SU-DHL-6 (cell line): ENCODE measurements around the gene EIF4E.

Experiments
- CTCF ChIP-seq: fragments of 200-600 bp; sonication (generic); IDR thresholded peaks from one replicate; pipeline ENCODE4 v1.5.1; 2017; ENCODE audit warnings: antibody characterized with exemption, mild to moderate bottlenecking, low read length, moderate library complexity; ENCODE audit not compliant: insufficient read depth, poor library complexity, severe bottlenecking
- EZH2phosphoT487 ChIP-seq: fragments of 200-600 bp; sonication (generic), shearing (Covaris generic); conservative IDR thresholded peaks from 2 replicates; pipeline ENCODE4 v1.6.1; 2018; ENCODE audit warnings: mild to moderate bottlenecking, antibody characterized with exemption, low read length, moderate library complexity, mixed read lengths

- TF ChIP-seq CTCF (no peak), EZH2phosphoT487 (no peak)
These were observed 64.4 kb downstream of the EIF4E start for GRCh38 chr4:98864560-98864959.
